GM19025 (cell line): Measurements from ENCODE around the gene FOXK2.
"Not testable (repeated sequence)": the region's sequence is repeated elsewhere in the genome, so short reads cannot be mapped to it uniquely, and the experiment has no call there.

ENCODE experiments used
- ATAC-seq: cut with Tn5 transposase; IDR thresholded peaks from one replicate; pipeline ENCODE4 v1.9.1; 2021; ENCODE audit warnings: mild to moderate bottlenecking, low read depth, moderate library complexity; ENCODE audit not compliant: unreplicated experiment

The FOXK2 gene

GRCh38 chr17:82494236-82495055 lies 25.1 kb upstream of the FOXK2 start:
- peak; percentile 56 for ATAC-seq

- no peak for ATAC-seq
These were observed 23.5 kb upstream of the FOXK2 start for GRCh38 chr17:82495844-82496528.

- ATAC-seq: peak; percentile 47
These were observed 22.8 kb upstream of the FOXK2 start for GRCh38 chr17:82496529-82497434.

- no peak for ATAC-seq
These were observed 21.8 kb upstream of the FOXK2 start for GRCh38 chr17:82497483-82498405.

GRCh38 chr17:82502207-82502606 lies 17.3 kb upstream of the FOXK2 start:
- no peak for ATAC-seq

DNA sequence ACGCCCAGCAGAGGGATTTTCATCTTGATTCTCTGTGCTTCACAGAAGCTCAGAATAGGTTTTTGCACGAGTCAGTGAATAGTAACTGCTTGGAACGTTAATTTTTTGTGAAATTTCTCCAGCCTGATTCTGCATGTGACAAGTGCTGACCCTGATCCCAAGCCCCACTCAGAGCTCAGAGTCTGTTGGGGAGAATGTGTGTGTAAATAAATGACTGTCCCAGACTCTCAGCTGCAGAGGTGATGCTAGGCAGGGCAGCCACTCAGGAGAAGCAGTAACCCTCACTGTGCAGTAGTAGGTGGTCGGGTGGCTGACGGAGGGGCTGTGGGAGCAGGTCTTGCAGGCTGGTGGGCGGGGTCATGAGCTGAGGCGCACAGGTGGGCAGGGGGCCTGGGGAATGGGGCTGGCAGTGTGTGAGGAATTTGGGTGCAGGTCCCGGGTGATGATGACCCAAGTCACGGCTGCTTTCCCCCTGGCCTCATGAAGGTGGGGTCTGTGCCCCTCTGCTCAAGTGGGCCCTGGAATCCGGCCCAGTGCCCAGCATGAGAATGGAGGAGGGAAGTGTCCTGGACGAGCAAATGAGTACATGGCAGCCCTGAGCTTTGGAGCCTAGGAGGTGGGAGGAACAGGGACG lies 16.3 kb upstream of the FOXK2 start:
- no peak for ATAC-seq

- no peak for ATAC-seq
These were observed 15.7 kb upstream of the FOXK2 start for GRCh38 chr17:82503728-82504308.

DNA sequence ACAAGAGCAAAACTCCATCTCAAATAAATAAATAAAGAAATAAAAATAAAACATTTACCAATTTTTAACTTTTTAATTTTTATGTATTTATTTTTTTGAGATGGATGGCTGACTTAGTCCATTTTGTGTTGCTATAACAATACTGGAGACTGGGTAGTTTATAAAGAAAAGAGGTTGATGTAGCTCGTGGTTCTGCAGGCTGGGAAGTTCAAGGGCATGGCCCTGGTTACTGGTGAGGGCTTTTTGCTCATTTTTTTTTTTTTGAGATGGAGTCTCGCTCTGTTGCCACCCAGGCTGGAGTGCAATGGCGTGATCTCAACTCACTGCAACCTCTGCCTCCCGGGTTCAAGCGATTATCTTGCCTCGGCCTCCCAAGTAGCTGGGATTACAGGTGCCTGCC lies 14.2 kb upstream of the FOXK2 start:
- ATAC-seq: no peak

GRCh38 chr17:82506402-82506801 lies 13.1 kb upstream of the FOXK2 start:
- ATAC-seq: peak; percentile 84

DNA sequence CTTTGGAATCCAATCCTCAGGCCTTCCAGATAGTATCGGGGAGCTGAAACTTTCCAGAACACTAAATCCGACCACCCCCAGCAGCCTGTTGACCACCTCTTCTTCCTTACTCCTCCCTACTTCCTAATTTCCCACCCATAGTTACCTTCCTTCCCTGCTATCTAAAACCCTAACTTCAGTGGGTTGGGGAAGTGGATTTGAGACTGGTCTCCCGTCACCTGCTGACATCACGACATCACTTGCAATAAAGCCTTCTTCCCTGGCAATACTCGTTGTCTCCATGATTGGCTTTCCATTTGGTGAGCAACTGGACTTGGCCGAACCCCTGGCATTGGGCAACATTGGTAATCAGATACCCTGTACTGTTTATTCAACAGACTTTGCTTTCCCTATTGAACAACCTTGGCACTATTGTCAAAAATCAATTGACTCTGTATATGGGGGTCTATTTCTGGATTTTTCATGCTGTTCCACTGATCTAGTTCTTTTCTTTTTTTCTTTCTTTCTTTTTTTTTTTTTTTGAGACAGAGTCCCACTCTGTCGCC lies 11.8 kb upstream of the FOXK2 start:
- no peak for ATAC-seq

GRCh38 chr17:82511642-82512041 lies 7.9 kb upstream of the FOXK2 start:
- not testable (repeated sequence) for ATAC-seq

GRCh38 chr17:82513864-82514263 lies 5.7 kb upstream of the FOXK2 start:
- ATAC-seq: not testable (repeated sequence)

- no peak for ATAC-seq
These were observed 2.2 kb upstream of the FOXK2 start for GRCh38 chr17:82517230-82517865.

DNA sequence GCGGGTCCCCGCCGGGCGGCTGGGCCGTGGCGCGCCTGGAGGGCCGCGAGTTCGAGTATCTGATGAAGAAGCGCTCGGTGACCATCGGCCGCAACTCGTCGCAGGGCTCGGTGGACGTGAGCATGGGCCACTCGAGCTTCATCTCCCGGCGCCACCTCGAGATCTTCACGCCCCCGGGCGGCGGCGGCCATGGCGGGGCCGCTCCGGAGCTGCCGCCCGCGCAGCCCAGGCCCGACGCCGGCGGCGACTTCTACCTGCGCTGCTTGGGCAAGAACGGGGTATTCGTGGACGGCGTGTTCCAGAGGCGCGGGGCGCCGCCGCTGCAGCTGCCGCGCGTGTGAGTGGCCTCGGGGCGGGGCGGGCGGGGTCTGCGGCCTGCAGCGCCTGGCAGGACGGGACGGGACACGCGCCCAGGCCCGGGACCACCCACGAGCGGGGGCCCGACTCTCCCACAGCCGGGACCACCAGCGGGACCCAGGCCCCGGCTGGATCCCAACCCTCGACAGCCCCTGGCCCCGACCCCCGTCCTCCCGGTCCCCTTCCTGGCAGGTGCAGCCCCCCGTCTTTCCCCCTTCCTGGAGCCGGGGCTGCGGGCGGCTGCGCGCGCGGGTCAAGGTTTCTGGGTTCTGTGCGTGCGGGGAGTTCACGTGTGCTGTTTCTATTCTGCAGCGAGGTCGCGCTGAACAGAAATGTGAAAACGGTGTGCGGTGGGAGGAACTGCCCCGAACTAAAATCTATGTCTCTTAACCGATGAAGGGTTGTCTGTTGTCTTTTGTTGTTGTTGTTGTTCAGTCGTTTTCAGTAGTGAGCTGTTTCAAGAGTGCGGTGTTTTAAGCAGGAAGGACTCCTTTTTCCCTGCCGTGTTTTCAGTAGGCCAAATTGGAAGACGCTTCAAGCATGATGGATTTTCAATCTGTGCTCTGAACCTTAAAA lies 705 bp downstream of the FOXK2 start:
- no peak for ATAC-seq

GRCh38 chr17:82524540-82524939 lies 5.0 kb downstream of the FOXK2 start:
- ATAC-seq: no peak

- no peak for ATAC-seq
These were observed 6.2 kb downstream of the FOXK2 start for GRCh38 chr17:82525712-82526111.

DNA sequence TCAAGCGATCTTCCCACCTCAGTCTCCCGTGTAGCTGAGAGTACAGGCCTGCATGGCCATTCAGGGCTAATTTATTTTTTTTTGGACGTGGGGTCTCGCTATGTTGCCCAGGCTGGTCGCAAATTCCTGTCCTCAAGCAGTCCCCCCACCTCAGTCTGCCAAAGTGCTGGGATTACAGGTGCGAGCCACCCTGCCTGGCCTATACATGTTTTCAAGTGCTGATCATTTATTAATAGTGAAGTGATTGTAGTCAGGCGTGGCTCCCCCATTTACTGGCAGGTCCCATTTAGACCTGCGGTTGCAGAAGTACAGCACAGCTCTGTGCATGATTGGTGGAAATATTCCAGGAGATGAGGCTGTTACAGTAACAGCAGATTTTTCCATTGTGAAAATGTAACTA lies 8.4 kb downstream of the FOXK2 start:
- no peak for ATAC-seq
